H9 (cell line): ENCODE measurements around the gene MMP17. TPM values are rescaled to one million over a fixed set of nuclear protein-coding genes. Genes with fewer than 3 reads are reported as not detected.

Experiments used
- DNase-seq: peaks from one replicate; pipeline ENCODE4 v3.0.0-alpha.2; 2017
- H2AFZ ChIP-seq: one replicate; pipeline ENCODE4 v1.6.1; 2013; ENCODE audit warnings: mild to moderate bottlenecking, low read length, control low read depth, moderate library complexity
- H2AK5ac ChIP-seq: 2 replicates; pipeline ENCODE4 v1.6.1; 2013; ENCODE audit warnings: low read length, control low read depth, mixed read lengths; ENCODE audit not compliant: insufficient read length
- H2BK120ac ChIP-seq: one replicate; pipeline ENCODE4 v1.6.1; 2013; ENCODE audit warnings: low read depth, mild to moderate bottlenecking, low read length, control low read depth, inconsistent platforms; ENCODE audit not compliant: poor library complexity, severe bottlenecking
- H2BK12ac ChIP-seq: 2 replicates; pipeline ENCODE4 v1.6.1; 2013; ENCODE audit warnings: low read length, control low read depth, mixed read lengths, low read depth; ENCODE audit not compliant: insufficient read length
- H2BK15ac ChIP-seq: 2 replicates; pipeline ENCODE4 v1.6.1; 2013; ENCODE audit warnings: low read depth, low read length, control low read depth
- H2BK20ac ChIP-seq: one replicate; pipeline ENCODE4 v1.6.1; 2013; ENCODE audit warnings: low read depth, mild to moderate bottlenecking, low read length, control low read depth, inconsistent platforms; ENCODE audit not compliant: poor library complexity, severe bottlenecking
- H2BK5ac ChIP-seq: 2 replicates; pipeline ENCODE4 v1.6.1; 2013; ENCODE audit warnings: low read length, control low read depth, mixed read lengths; ENCODE audit not compliant: insufficient read length
- H3K14ac ChIP-seq: 2 replicates; pipeline ENCODE4 v1.6.1; 2013; ENCODE audit warnings: low read length, control low read depth; ENCODE audit not compliant: insufficient read depth
- H3K18ac ChIP-seq: 2 replicates; pipeline ENCODE4 v1.6.1; 2013; ENCODE audit warnings: low read depth, mild to moderate bottlenecking, mixed read lengths, low read length, control low read depth; ENCODE audit not compliant: insufficient read length
- H3K23ac ChIP-seq: 2 replicates; pipeline ENCODE4 v1.6.1; 2013; ENCODE audit warnings: low read length, control low read depth, mixed read lengths, low read depth; ENCODE audit not compliant: insufficient read length
- H3K23me2 ChIP-seq: 2 replicates; pipeline ENCODE4 v1.6.1; 2013; ENCODE audit warnings: low read depth, mild to moderate bottlenecking, mixed read lengths, low read length, control low read depth; ENCODE audit not compliant: insufficient read length, poor library complexity, severe bottlenecking
- H3K27ac ChIP-seq: 2 replicates; pipeline ENCODE4 v1.5.1; 2013; ENCODE audit warnings: low read length, control low read depth, mixed read lengths, low read depth; ENCODE audit not compliant: insufficient read length
- H3K27me3 ChIP-seq: 2 replicates; pipeline ENCODE4 v1.6.1; 2013; ENCODE audit warnings: low read length, control low read depth, inconsistent platforms; ENCODE audit not compliant: insufficient read depth
- H3K4ac ChIP-seq: 2 replicates; pipeline ENCODE4 v1.6.1; 2013; ENCODE audit warnings: low read depth, mild to moderate bottlenecking, control low read depth, inconsistent platforms, low read length, moderate library complexity
- H3K4me1 ChIP-seq: 2 replicates; pipeline ENCODE4 v1.6.1; 2013; ENCODE audit warnings: low read length, control low read depth, inconsistent platforms; ENCODE audit not compliant: insufficient read depth
- H3K4me2 ChIP-seq: 2 replicates; pipeline ENCODE4 v1.6.1; 2013; ENCODE audit warnings: low read length, control low read depth, mixed read lengths; ENCODE audit not compliant: insufficient read length, insufficient read depth
- H3K56ac ChIP-seq: 2 replicates; pipeline ENCODE4 v1.6.1; 2013; ENCODE audit warnings: low read depth, mild to moderate bottlenecking, mixed read lengths, low read length, control low read depth; ENCODE audit not compliant: insufficient read length
- H3K79me1 ChIP-seq: 2 replicates; pipeline ENCODE4 v1.6.1; 2013; ENCODE audit warnings: low read depth, mild to moderate bottlenecking, moderate library complexity, low read length, control low read depth, inconsistent platforms; ENCODE audit not compliant: insufficient read depth, poor library complexity, severe bottlenecking
- H3K79me2 ChIP-seq: 2 replicates; pipeline ENCODE4 v1.6.1; 2013; ENCODE audit warnings: low read length, control low read depth, inconsistent platforms; ENCODE audit not compliant: insufficient read depth
- H3K9ac ChIP-seq: 2 replicates; pipeline ENCODE4 v1.6.1; 2013; ENCODE audit warnings: low read length, control low read depth, mixed read lengths; ENCODE audit not compliant: insufficient read length; ENCODE audit errors: extremely low read depth
- H3K9me3 ChIP-seq: one replicate; pipeline ENCODE4 v1.6.1; 2013; ENCODE audit warnings: low read depth, low read length, inconsistent platforms; ENCODE audit not compliant: control insufficient read depth
- H3T11ph ChIP-seq: one replicate; pipeline ENCODE4 v1.6.1; 2013; ENCODE audit warnings: mild to moderate bottlenecking, low read length, control low read depth, inconsistent platforms
- H4K20me1 ChIP-seq: one replicate; pipeline ENCODE4 v1.6.1; 2013; ENCODE audit not compliant: control insufficient read depth, insufficient read length, insufficient read depth
- H4K5ac ChIP-seq: 2 replicates; pipeline ENCODE4 v1.6.1; 2013; ENCODE audit warnings: low read depth, mild to moderate bottlenecking, mixed read lengths, low read length, control low read depth; ENCODE audit not compliant: insufficient read length
- H4K8ac ChIP-seq: replicated peaks from 2 replicates; pipeline ENCODE4 v1.6.1; 2013; ENCODE audit warnings: low read length, control low read depth, mixed read lengths, low read depth; ENCODE audit not compliant: insufficient read length
- H4K91ac ChIP-seq: 2 replicates; pipeline ENCODE4 v1.6.1; 2013; ENCODE audit warnings: low read depth, mild to moderate bottlenecking, moderate library complexity, mixed read lengths, low read length, control low read depth; ENCODE audit not compliant: insufficient read length
- H3K27ac Mint-ChIP-seq, 3 experiments: 2 replicates in 2 of 3; 3 replicates in 1 of 3; pipeline ENCODE4 v1.8.0; 2020 to 2021; ENCODE audit warnings: mixed read lengths in 3 of 3, mild to moderate bottlenecking in 1 of 3, moderate library complexity in 1 of 3
- H3K27me3 Mint-ChIP-seq: 2 replicates; pipeline ENCODE4 v1.8.0; 2021; ENCODE audit warnings: low read depth, mild to moderate bottlenecking, moderate library complexity, mixed read lengths
- H3K36me3 Mint-ChIP-seq, 3 experiments: 2 replicates in 2 of 3; 3 replicates in 1 of 3; pipeline ENCODE4 v1.8.0; 2020 to 2021; ENCODE audit warnings: low read depth in 3 of 3, mixed read lengths in 3 of 3; ENCODE audit not compliant: insufficient read depth in 1 of 3
- H3K4me1 Mint-ChIP-seq, 2 experiments: 2 replicates each; pipeline ENCODE4 v1.8.0; 2020; ENCODE audit warnings: mixed read lengths in 2 of 2
- H3K4me3 Mint-ChIP-seq, 2 experiments: 2 replicates in 1 of 2; 3 replicates in 1 of 2; pipeline ENCODE4 v1.8.0; 2020 to 2021; ENCODE audit warnings: mild to moderate bottlenecking in 2 of 2, mixed read lengths in 2 of 2, moderate library complexity in 1 of 2
- H3K9me3 Mint-ChIP-seq, 2 experiments: 2 replicates in 1 of 2; 3 replicates in 1 of 2; pipeline ENCODE4 v1.8.0; 2020; ENCODE audit warnings: mild to moderate bottlenecking in 2 of 2, mixed read lengths in 2 of 2, moderate library complexity in 1 of 2
- WGBS: extraction: QIAGEN DNeasy Blood & Tissue Kit; methylation state at CpG from one replicate; pipeline ENCODE4 v1.1.7; 2013; ENCODE audit warnings: missing lambda C conversion rate, low lambda C conversion rate, mixed read lengths; ENCODE audit not compliant: insufficient read length; ENCODE audit errors: extremely low coverage; 5-methylcytosine and 5-hydroxymethylcytosine counted together
- total RNA-seq: library from RNA; stranded (reverse); gene quantifications from 2 replicates; pipeline ENCODE4 v1.2.1, GENCODE V29; 2021
- TF ChIP-seq, protein P1 (sequence below): fragments of 200-600 bp; sonication (generic); conservative IDR thresholded peaks from 3 replicates; pipeline ENCODE4 v1.8.0; 2021; ENCODE audit warnings: antibody characterized with exemption, mild to moderate bottlenecking

MMP17 gene
- total RNA-seq, 1 experiment from 2014 or later: 14.8 TPM

GRCh38 chr12:131832321-131833231 lies 4.4 kb downstream of the MMP17 start:
- Histone ChIP-seq H3K4me2 (no peak overlapping the region), H4K20me1 (peaks cover 3% of the 10 kb centered on the region), H3K27me3 (no peaks in the 10 kb centered on the region; the same call in 1 of the 2 replicates), H3K23me2 (peaks cover 21% of the 10 kb centered on the region), H3K9me3 (no peaks in the 10 kb centered on the region), H4K5ac (no peak overlapping the region), H3K79me1 (no peaks in the 10 kb centered on the region), H4K8ac (no peak overlapping the region), H3K4ac (no peak overlapping the region), H2BK120ac (no peak overlapping the region), H2BK12ac (no peak overlapping the region), H3K79me2 (no peaks in the 10 kb centered on the region; the same call in 1 of the 2 replicates), H3K4me1 (no peaks in the 10 kb centered on the region), H3K23ac (no peak overlapping the region), H2BK20ac (no peak overlapping the region), H2AFZ (no peak overlapping the region), H2BK5ac (no peak overlapping the region), H3K27ac (no peak overlapping the region), H3K56ac (no peak overlapping the region), H2BK15ac (no peak overlapping the region), H3K18ac (no peak overlapping the region), H3K14ac (no peak overlapping the region; the same call in 1 of the 2 replicates), H4K91ac (no peak overlapping the region), H2AK5ac (no peak overlapping the region), H3K9ac (no peak overlapping the region), H3T11ph (no peak overlapping the region)
- H3K4me1 Mint-ChIP-seq: peaks cover 2 to 22% of the 10 kb centered on the region in 2 experiments; a peak in 3 of 4 replicates
- no CpG with 5 or more reads among the region's 31 CpGs for WGBS
- H3K4me3 Mint-ChIP-seq: peak overlapping the region in 1 of 2 experiments; percentile 35; a peak in 3 of 5 replicates
- DNase-seq: no peak
- TF ChIP-seq, protein P1, sequence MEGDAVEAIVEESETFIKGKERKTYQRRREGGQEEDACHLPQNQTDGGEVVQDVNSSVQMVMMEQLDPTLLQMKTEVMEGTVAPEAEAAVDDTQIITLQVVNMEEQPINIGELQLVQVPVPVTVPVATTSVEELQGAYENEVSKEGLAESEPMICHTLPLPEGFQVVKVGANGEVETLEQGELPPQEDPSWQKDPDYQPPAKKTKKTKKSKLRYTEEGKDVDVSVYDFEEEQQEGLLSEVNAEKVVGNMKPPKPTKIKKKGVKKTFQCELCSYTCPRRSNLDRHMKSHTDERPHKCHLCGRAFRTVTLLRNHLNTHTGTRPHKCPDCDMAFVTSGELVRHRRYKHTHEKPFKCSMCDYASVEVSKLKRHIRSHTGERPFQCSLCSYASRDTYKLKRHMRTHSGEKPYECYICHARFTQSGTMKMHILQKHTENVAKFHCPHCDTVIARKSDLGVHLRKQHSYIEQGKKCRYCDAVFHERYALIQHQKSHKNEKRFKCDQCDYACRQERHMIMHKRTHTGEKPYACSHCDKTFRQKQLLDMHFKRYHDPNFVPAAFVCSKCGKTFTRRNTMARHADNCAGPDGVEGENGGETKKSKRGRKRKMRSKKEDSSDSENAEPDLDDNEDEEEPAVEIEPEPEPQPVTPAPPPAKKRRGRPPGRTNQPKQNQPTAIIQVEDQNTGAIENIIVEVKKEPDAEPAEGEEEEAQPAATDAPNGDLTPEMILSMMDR: no peak
- H3K9me3 Mint-ChIP-seq: no peaks in the 10 kb centered on the region
- H3K36me3 Mint-ChIP-seq: peaks cover 0 to 2% (median 0%) of the 10 kb centered on the region in 3 experiments; a peak in 1 of 7 replicates
- peaks cover 31% of the 10 kb centered on the region for H3K27me3 Mint-ChIP-seq
- peak overlapping the region in 2 of 3 experiments; percentile 44 to 87; a peak in 2 of 7 replicates for H3K27ac Mint-ChIP-seq
